ENCODE results near the gene PLXNA4.

The PLXNA4 gene

GRCh38 chr7:132424821-132425724 lies 151.2 kb downstream of the PLXNA4 start:
- no peak for FAIRE-seq
- no peak for TF ChIP-seq POLR2A (IDR thresholded peaks at IDR 0.05; ENCODE audit: low read depth, low read length)
- DNase-seq (ENCODE audit: insufficient read length, low spot score) = no peak

- DNase-seq (ENCODE audit: insufficient read length, low spot score) (no peak), FAIRE-seq (no peak)
- no peak for TF ChIP-seq POLR2A (IDR thresholded peaks at IDR 0.05; ENCODE audit: low read depth, low read length)
Observed at GRCh38 chr7:132424277-132424676, 152.0 kb downstream of the PLXNA4 start.

GRCh38 chr7:132423594-132424200 lies 152.6 kb downstream of the PLXNA4 start:
- DNase-seq (ENCODE audit: insufficient read length, low spot score) (no peak), FAIRE-seq (no peak)
- no peak for TF ChIP-seq POLR2A (IDR thresholded peaks at IDR 0.05; ENCODE audit: low read depth, low read length)

- FAIRE-seq (no peak), DNase-seq (ENCODE audit: insufficient read length, low spot score) (no peak)
- no peak for TF ChIP-seq POLR2A (IDR thresholded peaks at IDR 0.05; ENCODE audit: low read depth, low read length)
Observed at GRCh38 chr7:132422502-132423111, 153.7 kb downstream of the PLXNA4 start.

- no peak for TF ChIP-seq POLR2A (IDR thresholded peaks at IDR 0.05; ENCODE audit: low read depth, low read length)
- DNase-seq (ENCODE audit: insufficient read length, low spot score) = no peak
- no peak for FAIRE-seq
Observed at GRCh38 chr7:132420527-132420926, 155.7 kb downstream of the PLXNA4 start.

GRCh38 chr7:132419542-132419941 lies 156.7 kb downstream of the PLXNA4 start:
- FAIRE-seq = no peak
- no peak for TF ChIP-seq POLR2A (IDR thresholded peaks at IDR 0.05; ENCODE audit: low read depth, low read length)

GRCh38 chr7:132418840-132419239 lies 157.4 kb downstream of the PLXNA4 start:
- TF ChIP-seq POLR2A (IDR thresholded peaks at IDR 0.05; ENCODE audit: low read depth, low read length) = no peak
- no peak for DNase-seq (ENCODE audit: insufficient read length, low spot score)
- no peak for FAIRE-seq

More at GRCh38 chr7:132419542-132419941, 156.7 kb downstream of the PLXNA4 start:
- DNase-seq (ENCODE audit: insufficient read length, low spot score) = no peak

- TF ChIP-seq POLR2A (IDR thresholded peaks at IDR 0.05; ENCODE audit: low read depth, low read length) = no peak
- FAIRE-seq (no peak), DNase-seq (ENCODE audit: insufficient read length, low spot score) (no peak)
Observed at GRCh38 chr7:132417103-132417906, 159.0 kb downstream of the PLXNA4 start.

- DNase-seq (ENCODE audit: insufficient read length, low spot score) (no peak), FAIRE-seq (no peak)
- TF ChIP-seq POLR2A (IDR thresholded peaks at IDR 0.05; ENCODE audit: low read depth, low read length) = no peak
Observed at GRCh38 chr7:132416395-132416794, 159.9 kb downstream of the PLXNA4 start.

- DNase-seq (ENCODE audit: insufficient read length, low spot score) (no peak), FAIRE-seq (no peak)
- TF ChIP-seq POLR2A (IDR thresholded peaks at IDR 0.05; ENCODE audit: low read depth, low read length) = no peak
Observed at GRCh38 chr7:132415259-132415658, 161.0 kb downstream of the PLXNA4 start.

- DNase-seq (ENCODE audit: insufficient read length, low spot score) = no peak
- no peak for FAIRE-seq
- no peak for TF ChIP-seq POLR2A (IDR thresholded peaks at IDR 0.05; ENCODE audit: low read depth, low read length)
Observed at GRCh38 chr7:132414857-132415256, 161.4 kb downstream of the PLXNA4 start.

- DNase-seq (ENCODE audit: insufficient read length, low spot score) (no peak), FAIRE-seq (no peak)
- no peak for TF ChIP-seq POLR2A (IDR thresholded peaks at IDR 0.05; ENCODE audit: low read depth, low read length)
Observed at GRCh38 chr7:132412435-132412834, 163.8 kb downstream of the PLXNA4 start.

GRCh38 chr7:132410861-132411541 lies 165.3 kb downstream of the PLXNA4 start:
- DNase-seq (ENCODE audit: insufficient read length, low spot score) = no peak
- TF ChIP-seq POLR2A (IDR thresholded peaks at IDR 0.05; ENCODE audit: low read depth, low read length) = no peak
- FAIRE-seq = no peak

All from H54 (cell line).